Measurements from ENCODE around the gene ZMYND15. TPM values are rescaled to one million over a fixed set of nuclear protein-coding genes. Genes with fewer than 3 reads are reported as not detected.
A peak's percentile ranks its signal among the peaks of the same experiment; 100 is the strongest.

ZMYND15 gene
- polyA plus RNA-seq, 1 donor from 2014 or later: not detected

GRCh38 chr17:4710693-4711634 lies 28.7 kb upstream of the ZMYND15 start:
- Histone ChIP-seq H3K79me2 (replicated peaks; ENCODE audit: insufficient read depth, low read length) (peaks cover 10% of the 10 kb centered on the region), H3K9me3 (ENCODE audit: low read length) (no peaks in the 10 kb centered on the region), H3K4me3 (ENCODE audit: low read length) (peak overlapping the region; percentile 94), H3K4me2 (ENCODE audit: low read length) (peak overlapping the region; percentile 94), H2AFZ (ENCODE audit: low read depth, low read length) (peak overlapping the region; percentile 63), H3K9me2 (ENCODE audit: insufficient read depth, low read length) (no peaks in the 10 kb centered on the region), H3K27me3 (ENCODE audit: insufficient read depth, low read depth, low read length) (no peaks in the 10 kb centered on the region), H4K20me1 (ENCODE audit: insufficient read depth) (no peaks in the 10 kb centered on the region), H3F3A (ENCODE audit: insufficient read depth, low read length, poor library complexity, severe bottlenecking) (no peaks in the 10 kb centered on the region), H3K27ac (ENCODE audit: low read length) (peak overlapping the region; percentile 93), H3K36me3 (ENCODE audit: insufficient read depth, low read length) (no peaks in the 10 kb centered on the region), H3K9ac (ENCODE audit: low read length) (peak overlapping the region; percentile 91)
- TF ChIP-seq MXI1 (conservative IDR thresholded peaks at IDR 0.05; ENCODE audit: poor library complexity, severe bottlenecking) (peak; percentile 14), POLR2AphosphoS5 (IDR thresholded peaks at IDR 0.05) (no peak), REST (IDR thresholded peaks at IDR 0.05; ENCODE audit: borderline replicate concordance) (peak; percentile 17)

DNA sequence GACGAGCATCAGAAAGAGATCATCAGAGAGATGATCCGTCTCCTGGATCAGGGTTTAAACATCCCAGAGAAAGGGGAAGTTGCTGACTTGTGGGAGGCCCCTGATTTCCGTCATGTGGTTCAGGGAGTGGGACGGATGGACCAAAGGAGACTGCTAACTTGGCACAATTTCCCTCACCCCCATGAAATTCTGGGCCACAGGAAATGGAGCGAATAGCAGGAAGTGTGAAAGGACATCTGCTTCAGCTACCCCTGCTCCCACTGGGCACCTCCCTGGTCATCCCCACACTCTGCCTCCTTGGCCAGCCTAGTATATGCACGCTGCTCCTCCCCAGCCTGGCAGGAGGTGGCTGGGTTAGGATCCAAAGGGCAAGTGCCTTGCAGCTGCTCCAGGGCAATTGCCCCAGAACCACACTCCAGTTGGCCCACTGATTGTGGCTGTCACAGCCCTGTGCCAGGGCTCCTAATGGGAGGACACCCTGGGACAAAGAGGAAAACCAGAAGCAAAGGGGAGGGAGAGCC lies 27.9 kb upstream of the ZMYND15 start:
- TF ChIP-seq TAF1 (IDR thresholded peaks at IDR 0.05; ENCODE audit: low read depth) (no peak), EP300 (conservative IDR thresholded peaks at IDR 0.05; ENCODE audit: poor library complexity, severe bottlenecking) (no peak), RAD21 (conservative IDR thresholded peaks at IDR 0.05) (no peak), POLR2AphosphoS5 (IDR thresholded peaks at IDR 0.05) (no peak), REST (IDR thresholded peaks at IDR 0.05; ENCODE audit: borderline replicate concordance) (no peak), SMC3 (conservative IDR thresholded peaks at IDR 0.05; ENCODE audit: poor library complexity) (no peak), EZH2 (IDR thresholded peaks at IDR 0.05; ENCODE audit: borderline replicate concordance, insufficient read depth, low read length, poor library complexity, severe bottlenecking) (no peak)
- Histone ChIP-seq H2AFZ (ENCODE audit: low read depth, low read length) (no peak overlapping the region), H3K9me2 (ENCODE audit: insufficient read depth, low read length) (no peaks in the 10 kb centered on the region), H4K20me1 (ENCODE audit: insufficient read depth) (no peaks in the 10 kb centered on the region), H3K27ac (ENCODE audit: low read length) (no peak overlapping the region), H3K36me3 (ENCODE audit: insufficient read depth, low read length) (no peaks in the 10 kb centered on the region), H3K4me2 (ENCODE audit: low read length) (peak overlapping the region; percentile 94), H3K9me3 (ENCODE audit: low read length) (no peaks in the 10 kb centered on the region), H3K9ac (ENCODE audit: low read length) (peak overlapping the region; percentile 91), H3K27me3 (ENCODE audit: insufficient read depth, low read depth, low read length) (no peaks in the 10 kb centered on the region), H3F3A (ENCODE audit: insufficient read depth, low read length, poor library complexity, severe bottlenecking) (no peaks in the 10 kb centered on the region), H3K79me2 (replicated peaks; ENCODE audit: insufficient read depth, low read length) (peaks cover 10% of the 10 kb centered on the region), H3K4me3 (ENCODE audit: low read length) (peak overlapping the region; percentile 94)
